Progenitor cell of endocrine pancreas (in vitro differentiated cells): ENCODE results near the gene DNER. TPM values are rescaled to one million over a fixed set of nuclear protein-coding genes. Genes with fewer than 3 reads are reported as not detected.

Experiments
- DNase-seq: peaks from one replicate; pipeline ENCODE4 v3.0.0; 2021; ENCODE audit warnings: low spot score; ENCODE audit not compliant: unreplicated experiment
- H3K27ac Mint-ChIP-seq: 2 replicates; pipeline ENCODE4 v1.8.0; 2021; ENCODE audit warnings: mild to moderate bottlenecking, moderate library complexity, mixed read lengths
- H3K27me3 Mint-ChIP-seq: 2 replicates; pipeline ENCODE4 v1.8.0; 2021; ENCODE audit warnings: mixed read lengths
- H3K36me3 Mint-ChIP-seq: 2 replicates; pipeline ENCODE4 v1.8.0; 2022; ENCODE audit warnings: mixed read lengths; ENCODE audit not compliant: insufficient read depth
- H3K4me1 Mint-ChIP-seq: 2 replicates; pipeline ENCODE4 v1.8.0; 2021; ENCODE audit warnings: low read depth, mixed read lengths
- H3K4me3 Mint-ChIP-seq: 2 replicates; pipeline ENCODE4 v1.8.0; 2021; ENCODE audit warnings: low read depth, mild to moderate bottlenecking, moderate library complexity, mixed read lengths
- H3K9me3 Mint-ChIP-seq: 2 replicates; pipeline ENCODE4 v1.8.0; 2021; ENCODE audit warnings: low read depth, mixed read lengths
- total RNA-seq: library from RNA; stranded (reverse); gene quantifications from 2 replicates; pipeline ENCODE4 v1.2.1, GENCODE V29; 2021
- TF ChIP-seq, protein P1 (sequence below): fragments of 200-600 bp; sonication (generic); IDR thresholded peaks from one replicate; pipeline ENCODE4 v1.5.0; 2021; ENCODE audit warnings: antibody characterized with exemption, mild to moderate bottlenecking; ENCODE audit not compliant: unreplicated experiment

The DNER gene
- total RNA-seq, 1 donor from 2014 or later = 0.91 TPM

DNA sequence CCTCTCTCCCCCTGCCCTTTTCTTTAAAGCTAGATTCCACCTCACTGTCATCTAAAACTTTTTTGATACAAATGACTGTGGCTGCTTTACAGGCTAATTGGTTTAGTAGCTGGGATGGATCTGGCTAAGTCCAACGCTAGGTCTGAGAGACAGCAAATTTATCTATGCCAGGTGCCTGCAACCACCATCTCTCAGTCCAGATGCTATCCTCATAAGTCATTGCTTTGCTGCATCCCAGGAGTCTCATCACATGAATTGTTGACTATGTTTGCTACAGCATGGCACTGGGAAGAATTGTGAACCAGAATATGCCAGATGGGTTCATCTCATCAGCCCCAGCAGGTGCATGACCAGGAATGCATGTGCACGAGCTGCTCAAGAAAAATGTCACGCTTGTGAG is 343.3 kb downstream of the DNER start:
- Mint-ChIP-seq H3K9me3 (peaks cover 5% of the 10 kb centered on the region), H3K36me3 (no peaks in the 10 kb centered on the region), H3K27ac (no peak overlapping the region), H3K27me3 (no peaks in the 10 kb centered on the region), H3K4me3 (no peak overlapping the region), H3K4me1 (no peaks in the 10 kb centered on the region)
- TF ChIP-seq, protein P1, sequence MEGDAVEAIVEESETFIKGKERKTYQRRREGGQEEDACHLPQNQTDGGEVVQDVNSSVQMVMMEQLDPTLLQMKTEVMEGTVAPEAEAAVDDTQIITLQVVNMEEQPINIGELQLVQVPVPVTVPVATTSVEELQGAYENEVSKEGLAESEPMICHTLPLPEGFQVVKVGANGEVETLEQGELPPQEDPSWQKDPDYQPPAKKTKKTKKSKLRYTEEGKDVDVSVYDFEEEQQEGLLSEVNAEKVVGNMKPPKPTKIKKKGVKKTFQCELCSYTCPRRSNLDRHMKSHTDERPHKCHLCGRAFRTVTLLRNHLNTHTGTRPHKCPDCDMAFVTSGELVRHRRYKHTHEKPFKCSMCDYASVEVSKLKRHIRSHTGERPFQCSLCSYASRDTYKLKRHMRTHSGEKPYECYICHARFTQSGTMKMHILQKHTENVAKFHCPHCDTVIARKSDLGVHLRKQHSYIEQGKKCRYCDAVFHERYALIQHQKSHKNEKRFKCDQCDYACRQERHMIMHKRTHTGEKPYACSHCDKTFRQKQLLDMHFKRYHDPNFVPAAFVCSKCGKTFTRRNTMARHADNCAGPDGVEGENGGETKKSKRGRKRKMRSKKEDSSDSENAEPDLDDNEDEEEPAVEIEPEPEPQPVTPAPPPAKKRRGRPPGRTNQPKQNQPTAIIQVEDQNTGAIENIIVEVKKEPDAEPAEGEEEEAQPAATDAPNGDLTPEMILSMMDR = no peak
- DNase-seq = no peak

DNA sequence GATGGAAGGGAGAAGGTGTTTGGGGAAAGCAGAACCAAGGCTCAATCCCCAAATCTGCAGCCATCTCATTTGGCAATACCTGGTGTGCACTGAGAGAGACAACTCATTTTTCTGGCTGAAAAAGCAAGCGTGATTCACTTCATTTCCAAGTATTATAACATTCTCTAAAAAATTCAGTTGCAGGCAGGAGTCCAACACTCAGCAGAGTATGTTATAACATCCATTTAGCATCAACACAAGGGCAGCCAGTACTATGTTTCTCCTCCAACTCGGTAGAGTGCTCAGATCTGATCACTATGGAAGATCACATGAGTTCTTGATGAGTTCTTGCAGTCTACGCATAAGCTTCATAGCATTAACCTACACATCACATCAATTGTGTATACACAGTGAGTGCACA is 343.8 kb downstream of the DNER start:
- TF ChIP-seq, protein P1 = no peak
- no peak overlapping the region for H3K27ac Mint-ChIP-seq
- H3K4me1 Mint-ChIP-seq = no peaks in the 10 kb centered on the region
- H3K4me3 Mint-ChIP-seq = no peak overlapping the region
- no peak for DNase-seq
- peaks cover 5% of the 10 kb centered on the region for H3K9me3 Mint-ChIP-seq
- no peaks in the 10 kb centered on the region for H3K36me3 Mint-ChIP-seq
- H3K27me3 Mint-ChIP-seq = no peaks in the 10 kb centered on the region

DNA sequence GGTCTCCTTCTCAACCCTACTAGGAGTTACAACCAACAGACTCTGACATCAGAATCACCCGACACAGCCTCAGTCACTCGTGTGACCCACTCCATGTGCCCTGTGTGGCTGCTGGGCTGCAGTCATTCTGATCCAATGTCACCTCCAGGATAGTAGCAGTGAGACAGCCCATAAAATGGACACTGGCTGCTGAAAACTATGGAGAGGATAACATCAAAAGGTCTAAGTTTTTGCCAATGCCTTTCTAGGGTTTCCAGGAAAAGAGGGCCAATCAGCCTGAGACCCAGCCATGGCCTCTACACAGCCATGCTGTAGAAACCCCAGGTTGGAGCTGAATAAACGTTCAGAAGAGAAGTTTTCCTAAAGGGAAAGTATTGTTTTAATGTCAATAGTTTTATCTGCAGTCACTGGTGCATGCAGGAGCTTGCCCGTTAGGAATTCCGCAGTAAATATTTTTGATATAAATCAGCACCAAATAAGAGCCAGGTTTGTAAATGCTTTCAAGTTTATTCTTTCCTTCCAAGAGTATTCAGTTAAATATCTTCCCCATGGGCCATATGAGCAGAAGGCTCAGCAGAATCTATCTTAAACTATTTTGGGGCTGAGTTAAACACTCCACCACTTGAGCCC is 351.1 kb downstream of the DNER start:
- no peak for DNase-seq
- H3K27ac Mint-ChIP-seq = no peak overlapping the region
- H3K36me3 Mint-ChIP-seq = no peaks in the 10 kb centered on the region
- H3K27me3 Mint-ChIP-seq = no peaks in the 10 kb centered on the region
- TF ChIP-seq, protein P1 = no peak
- no peak overlapping the region for H3K4me3 Mint-ChIP-seq
- H3K4me1 Mint-ChIP-seq = no peaks in the 10 kb centered on the region
- H3K9me3 Mint-ChIP-seq = no peaks in the 10 kb centered on the region

DNA sequence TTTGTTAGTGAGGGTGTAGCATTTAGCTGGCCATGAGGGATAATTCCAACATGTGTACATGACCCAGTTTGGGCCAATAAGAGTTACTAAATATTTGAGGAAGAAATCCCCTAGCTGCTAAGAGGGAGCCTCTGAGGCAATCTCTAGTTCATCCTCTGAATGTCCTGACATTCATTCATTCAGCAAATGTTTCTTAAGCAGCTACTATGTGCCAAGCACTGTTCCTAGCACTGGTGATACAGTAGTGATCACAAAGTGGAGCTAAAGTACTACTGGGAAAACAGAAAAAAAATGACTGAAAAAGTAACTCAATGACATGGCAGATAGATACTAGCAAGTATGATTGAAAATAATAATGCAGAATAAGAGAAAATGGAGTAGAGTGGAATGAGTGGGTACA is 363.5 kb downstream of the DNER start:
- no peak overlapping the region for H3K4me3 Mint-ChIP-seq
- H3K9me3 Mint-ChIP-seq = peaks cover 20% of the 10 kb centered on the region
- no peak for DNase-seq
- peaks cover 3% of the 10 kb centered on the region for H3K27me3 Mint-ChIP-seq
- no peaks in the 10 kb centered on the region for H3K36me3 Mint-ChIP-seq
- TF ChIP-seq, protein P1 = no peak
- no peak overlapping the region for H3K27ac Mint-ChIP-seq
- H3K4me1 Mint-ChIP-seq = no peaks in the 10 kb centered on the region

DNA sequence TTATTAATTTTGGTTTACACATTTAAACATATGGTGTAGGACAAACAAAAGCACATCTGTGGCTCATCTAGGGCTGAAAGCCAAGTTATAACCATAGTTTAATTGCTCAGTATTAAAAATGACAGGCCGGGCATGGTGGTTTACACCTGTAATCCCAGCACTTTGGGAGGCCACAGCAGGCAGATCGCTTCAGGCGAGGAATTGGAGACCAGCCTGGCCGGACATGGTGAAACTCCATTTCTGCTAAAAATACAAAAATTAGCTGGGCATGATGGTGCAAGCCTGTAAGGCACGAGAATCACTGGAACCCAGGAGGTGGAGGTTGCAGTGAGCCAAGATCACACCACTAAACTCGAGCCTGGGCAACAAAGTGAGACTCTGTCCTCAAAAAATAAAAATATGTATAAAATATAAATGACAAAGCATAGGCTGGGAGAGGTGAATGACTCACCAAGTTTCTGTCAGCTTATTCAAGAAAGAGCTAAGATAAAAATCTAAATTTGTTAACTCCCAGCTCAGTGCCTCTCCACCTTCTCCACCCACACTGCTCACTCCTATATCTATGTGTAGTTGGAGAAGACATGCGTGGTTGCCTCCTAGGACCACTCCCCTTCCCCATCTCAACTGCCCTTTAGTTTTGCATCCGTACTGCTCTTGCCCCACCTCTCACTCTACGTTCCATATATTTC is 364.1 kb downstream of the DNER start:
- no peaks in the 10 kb centered on the region for H3K4me1 Mint-ChIP-seq
- H3K4me3 Mint-ChIP-seq = no peak overlapping the region
- no peak overlapping the region for H3K27ac Mint-ChIP-seq
- no peaks in the 10 kb centered on the region for H3K36me3 Mint-ChIP-seq
- no peak for DNase-seq
- H3K27me3 Mint-ChIP-seq = peaks cover 3% of the 10 kb centered on the region
- peaks cover 20% of the 10 kb centered on the region for H3K9me3 Mint-ChIP-seq
- TF ChIP-seq, protein P1 = no peak
